HepG2 (cell line): ENCODE measurements around the gene ANKRD55.

Experiments
- CTCF ChIP-seq: sonication (generic); formaldehyde crosslinking; IDR thresholded peaks from 2 replicates; pipeline ENCODE4 v1.5.0; 2020; ENCODE audit warnings: mild to moderate bottlenecking, missing genetic modification reagents, moderate library complexity
- SAFB2 ChIP-seq: sonication (generic); formaldehyde crosslinking; IDR thresholded peaks from 2 replicates; pipeline ENCODE4 v1.5.1; 2020; ENCODE audit warnings: missing genetic modification reagents, low read depth, mild to moderate bottlenecking, borderline replicate concordance
- ZFX ChIP-seq: sonication (generic); formaldehyde crosslinking; IDR thresholded peaks from 2 replicates; pipeline ENCODE4 v1.4.0; 2020; ENCODE audit warnings: mild to moderate bottlenecking, low read depth, missing genetic modification reagents, moderate library complexity
- TF ChIP-seq, protein P1 (sequence below): sonication (generic); formaldehyde crosslinking; IDR thresholded peaks from 2 replicates; pipeline ENCODE4 v1.4.0; 2020; ENCODE audit warnings: missing genetic modification reagents

DNA sequence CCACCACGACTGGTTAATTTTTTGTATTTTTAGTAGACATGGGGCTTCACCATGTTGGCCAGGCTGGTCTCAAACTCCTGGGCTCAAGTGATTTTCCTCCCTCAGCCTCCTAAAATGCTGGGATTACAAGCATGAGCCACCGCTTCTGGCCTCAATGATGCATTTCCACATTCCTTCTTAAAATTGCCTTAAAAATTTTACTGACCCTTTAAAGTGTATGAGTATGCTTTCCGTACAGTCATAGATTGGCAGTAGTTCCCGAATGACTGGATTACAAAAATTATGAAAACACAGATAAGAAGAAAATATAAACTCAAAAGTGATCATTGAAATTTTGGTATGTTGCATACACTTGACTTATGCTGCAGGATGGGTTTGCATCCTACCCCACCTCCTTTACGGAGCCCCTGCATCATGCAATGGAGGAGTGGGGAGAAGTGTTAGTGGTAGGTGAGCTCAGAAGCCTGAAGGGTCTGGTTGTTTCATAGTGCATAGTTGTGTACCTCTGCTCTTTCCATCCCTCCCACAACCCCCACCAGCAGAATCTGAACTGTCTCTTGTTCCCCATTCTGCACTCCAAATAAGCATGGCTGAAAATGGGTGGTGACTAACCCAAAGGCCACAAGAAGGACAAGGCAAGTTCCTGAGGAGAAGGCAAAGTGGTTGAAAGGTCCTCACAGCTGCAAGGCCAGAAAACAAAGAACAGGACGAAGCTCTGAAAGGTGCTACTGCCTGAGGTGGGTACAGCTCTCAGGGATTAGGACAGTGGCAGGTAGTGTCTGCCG lies 26.8 kb downstream of the ANKRD55 start:
- TF ChIP-seq SAFB2 (CRISPR knock-in tag) (no peak), ZFX (CRISPR knock-in tag) (no peak), CTCF (CRISPR knock-in tag) (no peak)
- TF ChIP-seq, protein P1, sequence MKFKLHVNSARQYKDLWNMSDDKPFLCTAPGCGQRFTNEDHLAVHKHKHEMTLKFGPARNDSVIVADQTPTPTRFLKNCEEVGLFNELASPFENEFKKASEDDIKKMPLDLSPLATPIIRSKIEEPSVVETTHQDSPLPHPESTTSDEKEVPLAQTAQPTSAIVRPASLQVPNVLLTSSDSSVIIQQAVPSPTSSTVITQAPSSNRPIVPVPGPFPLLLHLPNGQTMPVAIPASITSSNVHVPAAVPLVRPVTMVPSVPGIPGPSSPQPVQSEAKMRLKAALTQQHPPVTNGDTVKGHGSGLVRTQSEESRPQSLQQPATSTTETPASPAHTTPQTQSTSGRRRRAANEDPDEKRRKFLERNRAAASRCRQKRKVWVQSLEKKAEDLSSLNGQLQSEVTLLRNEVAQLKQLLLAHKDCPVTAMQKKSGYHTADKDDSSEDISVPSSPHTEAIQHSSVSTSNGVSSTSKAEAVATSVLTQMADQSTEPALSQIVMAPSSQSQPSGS = no peak
